ENCODE data around the gene MKI67. TPM values are rescaled to one million over a fixed set of nuclear protein-coding genes. Genes with fewer than 3 reads are reported as not detected.

MKI67 gene
- total and polyA plus RNA-seq, 2 of the 4 experiments (the other 2 are of a cell fraction): 13.5 to 36.4 TPM

GRCh38 chr10:128050121-128050516 lies 76.1 kb downstream of the MKI67 start:
- no peaks in the 10 kb centered on the region for H3K36me3 ChIP-seq (ENCODE audit: control insufficient read depth, insufficient read depth, low read length)
- H3K4me1 ChIP-seq (ENCODE audit: control insufficient read depth, insufficient read depth, low read length): peaks cover 4% of the 10 kb centered on the region; the same call in 1 of the 2 replicates
- H3K9me1 ChIP-seq (ENCODE audit: insufficient read depth, low read length): no peaks in the 10 kb centered on the region
- H3K4ac ChIP-seq (ENCODE audit: low read depth, low read length): no peak overlapping the region
- no peak overlapping the region for H3K56ac ChIP-seq (ENCODE audit: extremely low read depth, insufficient read depth, low read length)
- no peaks in the 10 kb centered on the region for H3K9me3 ChIP-seq (ENCODE audit: control insufficient read depth, insufficient read depth, low read length)
- 67% methylated on average over 1 of the region's 1 CpG; no CpG with 5 or more reads in 1 of the 2 experiments for WGBS, 2 experiments (ENCODE audit: extremely low coverage in 2 of 2, insufficient read length in 1 of 2)
- H3K18ac ChIP-seq (ENCODE audit: low read depth, low read length): no peak overlapping the region
- no peak overlapping the region for H3K4me3 ChIP-seq (ENCODE audit: insufficient read depth, low read depth, low read length)
- no peak overlapping the region for H3K4me2 ChIP-seq (ENCODE audit: low read depth, low read length)
- H3K23ac ChIP-seq (ENCODE audit: low read depth, low read length): no peak overlapping the region
- H2BK20ac ChIP-seq (ENCODE audit: low read depth, low read length): no peak overlapping the region
- no peak overlapping the region for H2BK15ac ChIP-seq (ENCODE audit: low read depth, low read length)
- in situ Hi-C loops (cut with MboI; ENCODE audit: low sequenced_read_pairs) (no loop called here), intact Hi-C loops (cut with micrococcal nuclease) (no loop called here), dilution Hi-C loops (cut with HindIII; ENCODE audit: low sequenced_read_pairs, unreplicated experiment) (no loop called here)
- H3K27me3 ChIP-seq (ENCODE audit: control insufficient read depth, insufficient read depth, low read length): no peaks in the 10 kb centered on the region
- no peak overlapping the region for H4K8ac ChIP-seq (ENCODE audit: low read depth in 2 of 2, low read length in 2 of 2)
- H3K9ac ChIP-seq (ENCODE audit: low read depth, low read length): no peak overlapping the region
- H4K5ac ChIP-seq (ENCODE audit: low read depth, low read length): no peak overlapping the region
- no peak overlapping the region for H3K27ac ChIP-seq (ENCODE audit: insufficient read depth, low read length)
- no peak overlapping the region for H2BK120ac ChIP-seq (ENCODE audit: low read depth, low read length)
- no peak overlapping the region for H2AK9ac ChIP-seq (replicated peaks; ENCODE audit: low read depth, low read length, poor library complexity)
- H2BK5ac ChIP-seq (ENCODE audit: low read depth, low read length, poor library complexity, severe bottlenecking): no peak overlapping the region
- no peaks in the 10 kb centered on the region for H4K20me1 ChIP-seq (ENCODE audit: insufficient read depth, low read length)
- H3K79me1 ChIP-seq (ENCODE audit: low read depth in 1 of 2, low read length in 2 of 2): no peaks in the 10 kb centered on the region
- TF ChIP-seq SMC3 (IDR thresholded peaks at IDR 0.05; ENCODE audit: low read depth, low read length): no peak
- no peak for TF ChIP-seq USF2 (IDR thresholded peaks at IDR 0.05; ENCODE audit: low read depth, low read length)
- TF ChIP-seq RFX5 (IDR thresholded peaks at IDR 0.05; ENCODE audit: low read depth, low read length): no peak
- TF ChIP-seq MAZ (IDR thresholded peaks at IDR 0.05; ENCODE audit: borderline replicate concordance, low read depth, low read length): no peak
- no peak for TF ChIP-seq BHLHE40 (IDR thresholded peaks at IDR 0.05; ENCODE audit: low read depth, low read length)
- ATAC-seq (ENCODE audit: low read depth): no peak
- H2AK5ac ChIP-seq (ENCODE audit: low read depth, low read length): no peak overlapping the region
- no peak for DNase-seq
- H4K91ac ChIP-seq (ENCODE audit: insufficient read depth, low read depth, low read length): no peak overlapping the region
- H2AFZ ChIP-seq (replicated peaks; ENCODE audit: low read length, poor library complexity): no peak overlapping the region
- no peak overlapping the region for H3K14ac ChIP-seq (replicated peaks; ENCODE audit: low read depth, low read length)
- CTCF ChIA-PET: no interaction called here
- BruUV-seq (replicated peaks): no TSS peak
- POLR2A ChIA-PET (ENCODE audit: unreplicated experiment): no interaction called here
